Brain microvascular endothelial cell (primary cell): ENCODE data around the gene FADS6.

Experiments
- DNase-seq: peaks from one replicate; pipeline ENCODE4 v3.0.0-alpha.2; 2020
- H3K27ac ChIP-seq: fragments of 250-450 bp; sonication (Bioruptor Pico); 2 replicates; pipeline ENCODE4 v1.5.1; 2020; ENCODE audit warnings: mild to moderate bottlenecking, moderate library complexity
- H3K27me3 ChIP-seq: fragments of 250-450 bp; sonication (Bioruptor Pico); replicated peaks from 2 replicates; pipeline ENCODE4 v1.5.1; 2020; ENCODE audit warnings: mild to moderate bottlenecking
- H3K36me3 ChIP-seq: fragments of 250-450 bp; sonication (Bioruptor Pico); replicated peaks from 2 replicates; pipeline ENCODE4 v1.5.1; 2020; ENCODE audit warnings: mild to moderate bottlenecking
- H3K4me3 ChIP-seq: 2 replicates; pipeline ENCODE4 v1.5.1; 2011; ENCODE audit warnings: low read depth, mild to moderate bottlenecking, control low read depth, low read length, moderate library complexity
- in situ Hi-C: cut with HindIII; loops from 2 replicates; pipeline ENCODE4 v1.10.0; 2017; ENCODE audit warnings: low sequenced_read_pairs, low pct_ligation_motif_present
- TF ChIP-seq, protein P1 (sequence below): IDR thresholded peaks from 2 replicates; pipeline ENCODE4 v1.5.1; 2011; ENCODE audit warnings: low read depth, mild to moderate bottlenecking, moderate library complexity, low read length, control low read depth, inconsistent platforms; ENCODE audit errors: missing control alignments

FADS6 gene

GRCh38 chr17:74842599-74843351 is 50.7 kb downstream of the FADS6 start:
- TF ChIP-seq, protein P1, sequence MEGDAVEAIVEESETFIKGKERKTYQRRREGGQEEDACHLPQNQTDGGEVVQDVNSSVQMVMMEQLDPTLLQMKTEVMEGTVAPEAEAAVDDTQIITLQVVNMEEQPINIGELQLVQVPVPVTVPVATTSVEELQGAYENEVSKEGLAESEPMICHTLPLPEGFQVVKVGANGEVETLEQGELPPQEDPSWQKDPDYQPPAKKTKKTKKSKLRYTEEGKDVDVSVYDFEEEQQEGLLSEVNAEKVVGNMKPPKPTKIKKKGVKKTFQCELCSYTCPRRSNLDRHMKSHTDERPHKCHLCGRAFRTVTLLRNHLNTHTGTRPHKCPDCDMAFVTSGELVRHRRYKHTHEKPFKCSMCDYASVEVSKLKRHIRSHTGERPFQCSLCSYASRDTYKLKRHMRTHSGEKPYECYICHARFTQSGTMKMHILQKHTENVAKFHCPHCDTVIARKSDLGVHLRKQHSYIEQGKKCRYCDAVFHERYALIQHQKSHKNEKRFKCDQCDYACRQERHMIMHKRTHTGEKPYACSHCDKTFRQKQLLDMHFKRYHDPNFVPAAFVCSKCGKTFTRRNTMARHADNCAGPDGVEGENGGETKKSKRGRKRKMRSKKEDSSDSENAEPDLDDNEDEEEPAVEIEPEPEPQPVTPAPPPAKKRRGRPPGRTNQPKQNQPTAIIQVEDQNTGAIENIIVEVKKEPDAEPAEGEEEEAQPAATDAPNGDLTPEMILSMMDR, result peak; percentile 55
- Histone ChIP-seq H3K27ac (no peak overlapping the region), H3K27me3 (peaks cover 2% of the 10 kb centered on the region), H3K36me3 (no peaks in the 10 kb centered on the region), H3K4me3 (no peak overlapping the region)
- DNase-seq, result peak; percentile 16
- in situ Hi-C loops, result no loop called here

DNA sequence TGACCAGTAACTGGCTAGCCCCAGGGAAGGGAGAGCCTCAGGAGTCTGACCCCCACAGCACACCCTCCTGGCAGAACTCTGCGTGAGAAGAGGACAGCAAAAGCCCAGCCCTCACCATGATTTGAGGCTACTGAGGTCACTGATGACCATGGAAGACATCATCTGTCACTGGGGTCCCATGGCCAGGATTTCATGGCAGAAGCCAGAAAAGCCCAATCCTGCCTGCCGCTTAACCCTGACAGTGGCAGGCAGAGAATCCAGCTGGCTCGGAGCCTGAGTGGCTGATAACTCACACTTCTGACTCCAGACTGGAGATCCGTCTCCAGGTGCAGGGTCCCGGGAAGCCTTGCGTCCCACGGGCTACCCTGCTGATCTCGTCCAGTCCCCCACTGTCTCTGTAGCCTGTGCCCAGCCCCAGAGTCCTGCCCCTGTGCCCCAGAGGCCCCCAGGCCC is 51.3 kb downstream of the FADS6 start:
- H3K27me3 ChIP-seq, result peaks cover 2% of the 10 kb centered on the region
- no peak for DNase-seq
- no peak overlapping the region for H3K4me3 ChIP-seq
- TF ChIP-seq, protein P1, result no peak
- no peaks in the 10 kb centered on the region for H3K36me3 ChIP-seq
- H3K27ac ChIP-seq, result no peak overlapping the region
- in situ Hi-C loops, result no loop called here

DNA sequence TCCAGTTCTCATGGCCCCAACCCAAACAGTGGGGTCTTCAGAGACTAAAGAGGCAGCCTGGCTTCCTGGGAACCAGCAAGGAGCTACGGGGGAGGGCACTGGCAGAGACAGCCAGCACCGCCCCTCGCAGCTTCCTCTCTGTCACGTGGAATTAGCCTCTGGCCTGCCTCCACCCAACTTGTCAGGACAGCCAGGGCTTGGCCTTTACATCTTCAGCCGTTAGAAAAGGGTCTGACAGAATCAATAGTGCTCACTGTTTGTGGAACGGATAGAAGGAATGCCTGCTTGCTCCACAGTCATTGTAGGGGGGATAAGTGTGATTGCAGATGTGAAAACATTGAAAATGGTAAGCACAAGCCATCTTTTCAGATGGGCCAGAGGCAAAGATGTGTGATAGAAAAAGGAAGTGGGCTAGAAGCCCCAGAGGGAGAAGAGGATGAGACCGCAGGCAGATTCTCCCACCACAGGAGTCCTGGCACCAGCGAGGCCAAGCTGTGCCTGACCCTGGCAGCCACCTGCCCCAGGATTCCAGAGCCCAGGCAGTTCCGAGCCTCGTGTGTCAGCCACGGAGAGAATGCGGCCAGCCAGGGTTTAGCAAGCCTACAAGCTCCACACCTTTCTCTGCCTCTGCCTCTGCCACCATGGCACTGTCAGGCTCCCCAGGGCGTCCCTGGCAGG is 52.3 kb downstream of the FADS6 start:
- no peak overlapping the region for H3K4me3 ChIP-seq
- H3K27ac ChIP-seq, result no peak overlapping the region
- peak; percentile 24 for DNase-seq
- in situ Hi-C loops, result no loop called here
- H3K27me3 ChIP-seq, result peaks cover 2% of the 10 kb centered on the region
- TF ChIP-seq, protein P1, result no peak
- H3K36me3 ChIP-seq, result peaks cover 6% of the 10 kb centered on the region

GRCh38 chr17:74839990-74840852 is 53.2 kb downstream of the FADS6 start:
- H3K27me3 ChIP-seq, result peaks cover 2% of the 10 kb centered on the region
- H3K4me3 ChIP-seq, result no peak overlapping the region
- in situ Hi-C loops, result no loop called here
- DNase-seq, result no peak
- H3K27ac ChIP-seq, result no peak overlapping the region
- TF ChIP-seq, protein P1, result no peak
- peaks cover 6% of the 10 kb centered on the region for H3K36me3 ChIP-seq

GRCh38 chr17:74838274-74838673 is 55.2 kb downstream of the FADS6 start:
- peaks cover 6% of the 10 kb centered on the region for H3K36me3 ChIP-seq
- in situ Hi-C loops, result no loop called here
- no peak for DNase-seq
- TF ChIP-seq, protein P1, result no peak
- peaks cover under 1% of the 10 kb centered on the region for H3K27me3 ChIP-seq
- no peak overlapping the region for H3K4me3 ChIP-seq
- H3K27ac ChIP-seq, result no peak overlapping the region
